K562 (cell line): ENCODE measurements around the gene COX10. TPM values are rescaled to one million over a fixed set of nuclear protein-coding genes. Genes with fewer than 3 reads are reported as not detected.

Source experiments
- ATAC-seq: fragments of 200-7000 bp; cut with Tn5 transposase; 3 replicates; pipeline ENCODE4 v1.9.1; 2020; ENCODE audit warnings: moderate library complexity
- BruUV-seq: library from RNA; stranded (reverse); fragments of 400-500 nt; replicated peaks from 2 replicates; lab custom pipeline; 2021; lab: Mats Ljungman, UMichigan
- CTCF ChIA-PET: fragments of 300-600 bp; formaldehyde crosslinking; extraction: SDS; loops from one replicate; lab custom pipeline; 2021; ENCODE audit warnings: low intra/inter-chr PET ratio; lab: Yijun Ruan, JAX
- POLR2A ChIA-PET: fragments of 300-600, 350-650 bp; sonication (Branson Sonifier 250); formaldehyde crosslinking; extraction: SDS; loops from one replicate; lab custom pipeline; 2021; ENCODE audit warnings: antibody characterized with exemption, inconsistent platforms; lab: Yijun Ruan, JAX
- DNase-seq, 4 experiments: peaks; one replicate each; pipeline versions ENCODE4 v3.0.0 to v3.0.0-alpha.2; 2011 to 2018; ENCODE audit warnings: low spot score in 3 of 4, mixed read lengths in 3 of 4; ENCODE audit errors: extremely low read depth in 1 of 4
- FAIRE-seq: peaks from 2 replicates; lab custom pipeline; 2011; peaks lifted over from hg19 to GRCh38; lab: Jason Lieb, UNC
- H2AFZ ChIP-seq: 2 replicates; pipeline ENCODE4 v1.6.0; 2011; ENCODE audit warnings: low read depth, low read length, control low read depth, inconsistent platforms
- H3K27ac ChIP-seq: fragments of 200-600 bp; 3 replicates; pipeline ENCODE4 v1.8.0; 2011; ENCODE audit warnings: low read depth, mild to moderate bottlenecking, control low read depth, inconsistent platforms, low read length, moderate library complexity, mixed read lengths; ENCODE audit errors: extremely low read depth
- H3K27me3 ChIP-seq, 2 experiments: fragments of 300-600 bp in 1 of 2; 2 replicates in 1 of 2; 3 replicates in 1 of 2; pipeline versions ENCODE4 v1.6.0 to v1.8.0; 2011; ENCODE audit warnings: inconsistent platforms in 2 of 2, low read length in 2 of 2, mild to moderate bottlenecking in 1 of 2, mixed read lengths in 1 of 2, moderate library complexity in 1 of 2; ENCODE audit not compliant: control insufficient read depth in 2 of 2, insufficient read depth in 2 of 2
- H3K36me3 ChIP-seq: fragments of 300-600 bp; 3 replicates; pipeline ENCODE4 v1.8.0; 2011; ENCODE audit warnings: mild to moderate bottlenecking, low read length, inconsistent platforms; ENCODE audit not compliant: control insufficient read depth, insufficient read depth
- H3K4me1 ChIP-seq, 2 experiments: fragments of 200-600 bp in 1 of 2; replicated peaks in 1 of 2; 2 replicates in 1 of 2; 3 replicates in 1 of 2; pipeline versions ENCODE4 v1.5.1 to v1.8.0; 2011; ENCODE audit warnings: inconsistent platforms in 2 of 2, low read length in 2 of 2, mild to moderate bottlenecking in 1 of 2, mixed read lengths in 1 of 2, moderate library complexity in 1 of 2; ENCODE audit not compliant: control insufficient read depth in 2 of 2, insufficient read depth in 2 of 2
- H3K4me2 ChIP-seq: 2 replicates; pipeline ENCODE4 v1.6.1; 2011; ENCODE audit warnings: low read length, control low read depth, inconsistent platforms, mixed read lengths; ENCODE audit not compliant: insufficient read depth
- H3K4me3 ChIP-seq: fragments of 200-600 bp; sonication (generic), shearing (Covaris generic); 2 replicates; pipeline ENCODE4 v1.5.1; 2016; ENCODE audit warnings: control low read depth, inconsistent platforms
- H3K79me2 ChIP-seq: fragments of 200-600 bp; 3 replicates; pipeline ENCODE4 v1.8.0; 2011; ENCODE audit warnings: low read length, inconsistent platforms; ENCODE audit not compliant: control insufficient read depth, insufficient read depth
- H3K9ac ChIP-seq, 2 experiments: 2 replicates each; pipeline versions ENCODE4 v1.6.0 to v1.6.1; 2011; ENCODE audit warnings: low read depth in 2 of 2, low read length in 2 of 2, control low read depth in 1 of 2, inconsistent platforms in 1 of 2, mild to moderate bottlenecking in 1 of 2, mixed read lengths in 1 of 2; ENCODE audit not compliant: insufficient read depth in 1 of 2
- H3K9me1 ChIP-seq: one replicate; pipeline ENCODE4 v1.6.0; 2011; ENCODE audit warnings: inconsistent platforms, mild to moderate bottlenecking, low read length, moderate library complexity; ENCODE audit not compliant: control insufficient read depth, insufficient read depth
- H3K9me3 ChIP-seq: replicated peaks from 2 replicates; pipeline ENCODE4 v1.5.1; 2011; ENCODE audit warnings: low read depth, low read length, inconsistent platforms; ENCODE audit not compliant: control insufficient read depth, insufficient read depth
- H4K20me1 ChIP-seq: replicated peaks from 2 replicates; pipeline ENCODE4 v1.6.1; 2011; ENCODE audit warnings: low read length, inconsistent platforms, mixed read lengths; ENCODE audit not compliant: control insufficient read depth, insufficient read depth
- CHD2 ChIP-seq: IDR thresholded peaks from 2 replicates; pipeline ENCODE4 v1.6.1; 2011; ENCODE audit warnings: low read depth, low read length
- ERF ChIP-seq: fragments of 450-650 bp; formaldehyde crosslinking; IDR thresholded peaks from 2 replicates; pipeline ENCODE4 v1.4.0; 2020; ENCODE audit warnings: mild to moderate bottlenecking, mixed read lengths
- KDM4B ChIP-seq, 2 experiments: fragments of 450-650 bp in 1 of 2; sonication (generic) in 1 of 2; IDR thresholded peaks; 2 replicates each; pipeline ENCODE4 v1.6.1; 2016 to 2017; ENCODE audit warnings: borderline replicate concordance in 2 of 2, antibody characterized with exemption in 1 of 2, low read depth in 1 of 2, mild to moderate bottlenecking in 1 of 2
- MXI1 ChIP-seq: IDR thresholded peaks from 2 replicates; pipeline ENCODE4 v1.6.1; 2011; ENCODE audit warnings: low read depth, mild to moderate bottlenecking, improper control_type of control experiment, low read length
- PHF8 ChIP-seq: fragments of 200-600 bp; sonication (generic); IDR thresholded peaks from 2 replicates; pipeline ENCODE4 v1.6.1; 2012; ENCODE audit warnings: mixed run types, mild to moderate bottlenecking, inconsistent platforms, low read length, moderate library complexity, borderline replicate concordance
- PPARD ChIP-seq: fragments of 250-450 bp; sonication (Bioruptor Pico); IDR thresholded peaks from 2 replicates; pipeline ENCODE4 v1.8.0; 2022; ENCODE audit warnings: inconsistent platforms, mild to moderate bottlenecking, moderate library complexity
- RFX1 ChIP-seq: fragments of 450-650 bp; IDR thresholded peaks from 2 replicates; pipeline ENCODE4 v1.6.1; 2016; ENCODE audit warnings: mild to moderate bottlenecking, moderate library complexity
- RFX5 ChIP-seq: IDR thresholded peaks from 2 replicates; pipeline ENCODE4 v1.6.1; 2011; ENCODE audit warnings: low read depth, mild to moderate bottlenecking, improper control_type of control experiment, low read length
- SRSF3 ChIP-seq: fragments of 200-400 bp; formaldehyde crosslinking; IDR thresholded peaks from 2 replicates; pipeline ENCODE4 v1.6.1; 2016; ENCODE audit warnings: mild to moderate bottlenecking, low read length, moderate library complexity; ENCODE audit not compliant: insufficient read depth
- THRAP3 ChIP-seq: fragments of 450-650 bp; IDR thresholded peaks from 2 replicates; pipeline ENCODE4 v1.6.1; 2016; ENCODE audit warnings: mild to moderate bottlenecking, inconsistent platforms, borderline replicate concordance
- TRIM24 ChIP-seq, 2 experiments: fragments of 450-650 bp; IDR thresholded peaks; 2 replicates each; pipeline ENCODE4 v1.6.1; 2016
- ZNF175 ChIP-seq: fragments of 200-800 bp; sonication (Bioruptor generic); IDR thresholded peaks from 2 replicates; pipeline ENCODE4 v1.6.1; 2016; ENCODE audit warnings: low read depth, mild to moderate bottlenecking, missing genetic modification characterization, missing compliant biosample characterization
- ZNF717 ChIP-seq: fragments of 250-450 bp; sonication (Bioruptor Pico); IDR thresholded peaks from 2 replicates; pipeline ENCODE4 v1.5.0; 2021
- WGBS: fragments of 100-300 bp; shearing (Covaris generic); methylation state at CpG from one replicate; pipeline ENCODE4 v1.1.6; 2016; ENCODE audit warnings: low coverage, mixed read lengths; ENCODE audit not compliant: insufficient coverage; ENCODE audit errors: missing lambda C conversion rate; 5-methylcytosine and 5-hydroxymethylcytosine counted together
- in situ Hi-C: fragments of 300-500 bp; cut with MboI; formaldehyde crosslinking; loops from 4 replicates; pipeline ENCODE4 v1.15.0; 2018; ENCODE audit warnings: inconsistent platforms, mixed read lengths
- intact Hi-C: fragments of 100-400 bp; cut with micrococcal nuclease; formaldehyde crosslinking; loops from 2 replicates; pipeline ENCODE4 v1.14.2; 2022
- polyA plus RNA-seq, 8 experiments: library from polyadenylated mRNA; depleted of rRNA in 4 of 8; stranded (reverse) in 5 of 8; unstranded in 3 of 8; fragments of >200 nt; fragmentation: Nextera tagmentation in 2 of 8; fragmentation: Illumina TruSeq in 1 of 8; extraction: Ambion mirVana in 2 of 8; extraction: Trizol in 1 of 8; gene quantifications; 2 replicates each; pipeline versions ENCODE4 v1.2.1 to v1.2.3, GENCODE V29; 2011 to 2014; ENCODE audit warnings: inconsistent platforms in 1 of 8, missing spikeins in 1 of 8
- total RNA-seq, 7 experiments: library from RNA; depleted of rRNA in 6 of 7; stranded (reverse); fragments of >200 nt in 6 of 7; fragmentation: Illumina TruSeq in 2 of 7; extraction: Trizol in 2 of 7; gene quantifications; 2 replicates each; pipeline versions ENCODE4 v1.2.1 to v1.2.3, GENCODE V29; 2011 to 2021; ENCODE audit warnings: low replicate concordance in 1 of 7
- TF ChIP-seq, protein P1 (sequence below): sonication (generic); IDR thresholded peaks from 2 replicates; pipeline ENCODE4 v1.6.1; 2016
- TF ChIP-seq, protein P2 (sequence below): IDR thresholded peaks from 3 replicates; pipeline ENCODE4 v1.6.1; 2011; ENCODE audit warnings: borderline replicate concordance, mild to moderate bottlenecking; ENCODE audit not compliant: insufficient read length, insufficient read depth
- TF ChIP-seq, protein P3 (sequence below): sonication (generic); formaldehyde crosslinking; IDR thresholded peaks from 2 replicates; pipeline ENCODE4 v1.8.0; 2022; ENCODE audit warnings: mild to moderate bottlenecking, low read depth, missing genetic modification reagents
- TF ChIP-seq, protein P4 (sequence below): fragments of 450-650 bp; IDR thresholded peaks from 2 replicates; pipeline ENCODE4 v1.6.1; 2016; ENCODE audit warnings: low read depth, mild to moderate bottlenecking, moderate library complexity

The COX10 gene
- total and polyA plus RNA-seq, 9 of the 15 experiments (the other 6 are each of a cell fraction or from before 2014, with no cell fraction given), result 10.3 to 26.4 (median 17.8) TPM

DNA sequence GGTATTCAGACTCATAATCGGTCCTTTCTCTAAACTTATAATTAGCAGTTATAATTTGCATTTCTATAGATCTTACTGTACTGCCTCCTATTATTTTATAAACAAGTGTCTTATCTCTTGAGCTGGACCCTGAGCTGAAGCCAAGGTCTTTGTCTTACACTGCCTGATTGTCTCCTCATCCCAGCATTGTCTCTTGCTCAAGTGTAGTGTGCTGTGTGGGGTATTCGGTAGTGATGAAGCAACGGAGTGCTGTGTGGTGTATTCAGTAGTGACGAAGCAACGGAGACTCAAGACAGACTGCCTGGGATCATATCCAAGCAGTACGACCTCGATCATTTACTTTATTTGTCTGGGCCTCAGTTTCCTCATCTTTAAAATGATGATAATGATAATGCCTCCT, 69.3 kb downstream of the COX10 start:
- intact Hi-C loops, result no loop called here
- CTCF ChIA-PET, result no interaction called here
- no peak for FAIRE-seq

More for the DNA sequence above, 69.3 kb downstream of the COX10 start:
- H3K9ac ChIP-seq, result no peak overlapping the region
- no peaks in the 10 kb centered on the region for H3K36me3 ChIP-seq
- H3K9me3 ChIP-seq, result no peaks in the 10 kb centered on the region
- no peak overlapping the region for H2AFZ ChIP-seq
- ATAC-seq, result no peak
- WGBS, result 91% methylated on average over 7 of the region's 7 CpGs
- peaks cover 3% of the 10 kb centered on the region; the same call in 2 of the 3 replicates for H3K79me2 ChIP-seq
- no peaks in the 10 kb centered on the region for H3K27me3 ChIP-seq
- H3K9me1 ChIP-seq, result no peaks in the 10 kb centered on the region
- BruUV-seq, result no TSS peak
- no peak overlapping the region for H3K4me3 ChIP-seq
- no peaks in the 10 kb centered on the region for H4K20me1 ChIP-seq
- H3K4me2 ChIP-seq, result no peak overlapping the region
- TF ChIP-seq ZNF175 (CRISPR knock-in tag) (no peak), TRIM24 (IDR thresholded peaks at IDR 0.05) (no peak), MXI1 (no peak), PPARD (CRISPR knock-in tag) (no peak), RFX5 (no peak), ZNF717 (CRISPR knock-in tag) (no peak), PHF8 (no peak), CHD2 (no peak), KDM4B (IDR thresholded peaks at IDR 0.05; ENCODE audit: borderline replicate concordance in 2 of 2, low read depth in 1 of 2) (no peak), SRSF3 (no peak), ERF (CRISPR knock-in tag) (no peak), RFX1 (no peak), THRAP3 (no peak)
- TF ChIP-seq, protein P1, sequence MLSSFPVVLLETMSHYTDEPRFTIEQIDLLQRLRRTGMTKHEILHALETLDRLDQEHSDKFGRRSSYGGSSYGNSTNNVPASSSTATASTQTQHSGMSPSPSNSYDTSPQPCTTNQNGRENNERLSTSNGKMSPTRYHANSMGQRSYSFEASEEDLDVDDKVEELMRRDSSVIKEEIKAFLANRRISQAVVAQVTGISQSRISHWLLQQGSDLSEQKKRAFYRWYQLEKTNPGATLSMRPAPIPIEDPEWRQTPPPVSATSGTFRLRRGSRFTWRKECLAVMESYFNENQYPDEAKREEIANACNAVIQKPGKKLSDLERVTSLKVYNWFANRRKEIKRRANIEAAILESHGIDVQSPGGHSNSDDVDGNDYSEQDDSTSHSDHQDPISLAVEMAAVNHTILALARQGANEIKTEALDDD, result no peak
- TF ChIP-seq, protein P2, sequence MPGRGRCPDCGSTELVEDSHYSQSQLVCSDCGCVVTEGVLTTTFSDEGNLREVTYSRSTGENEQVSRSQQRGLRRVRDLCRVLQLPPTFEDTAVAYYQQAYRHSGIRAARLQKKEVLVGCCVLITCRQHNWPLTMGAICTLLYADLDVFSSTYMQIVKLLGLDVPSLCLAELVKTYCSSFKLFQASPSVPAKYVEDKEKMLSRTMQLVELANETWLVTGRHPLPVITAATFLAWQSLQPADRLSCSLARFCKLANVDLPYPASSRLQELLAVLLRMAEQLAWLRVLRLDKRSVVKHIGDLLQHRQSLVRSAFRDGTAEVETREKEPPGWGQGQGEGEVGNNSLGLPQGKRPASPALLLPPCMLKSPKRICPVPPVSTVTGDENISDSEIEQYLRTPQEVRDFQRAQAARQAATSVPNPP, result no peak
- TF ChIP-seq, protein P3, sequence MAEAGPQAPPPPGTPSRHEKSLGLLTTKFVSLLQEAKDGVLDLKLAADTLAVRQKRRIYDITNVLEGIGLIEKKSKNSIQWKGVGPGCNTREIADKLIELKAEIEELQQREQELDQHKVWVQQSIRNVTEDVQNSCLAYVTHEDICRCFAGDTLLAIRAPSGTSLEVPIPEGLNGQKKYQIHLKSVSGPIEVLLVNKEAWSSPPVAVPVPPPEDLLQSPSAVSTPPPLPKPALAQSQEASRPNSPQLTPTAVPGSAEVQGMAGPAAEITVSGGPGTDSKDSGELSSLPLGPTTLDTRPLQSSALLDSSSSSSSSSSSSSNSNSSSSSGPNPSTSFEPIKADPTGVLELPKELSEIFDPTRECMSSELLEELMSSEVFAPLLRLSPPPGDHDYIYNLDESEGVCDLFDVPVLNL, result no peak
- TF ChIP-seq, protein P4, sequence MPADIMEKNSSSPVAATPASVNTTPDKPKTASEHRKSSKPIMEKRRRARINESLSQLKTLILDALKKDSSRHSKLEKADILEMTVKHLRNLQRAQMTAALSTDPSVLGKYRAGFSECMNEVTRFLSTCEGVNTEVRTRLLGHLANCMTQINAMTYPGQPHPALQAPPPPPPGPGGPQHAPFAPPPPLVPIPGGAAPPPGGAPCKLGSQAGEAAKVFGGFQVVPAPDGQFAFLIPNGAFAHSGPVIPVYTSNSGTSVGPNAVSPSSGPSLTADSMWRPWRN, result no peak
- POLR2A ChIA-PET, result no interaction called here
- H3K27ac ChIP-seq, result no peak overlapping the region
- DNase-seq, result no peak
- in situ Hi-C loops, result no loop called here
- no peaks in the 10 kb centered on the region for H3K4me1 ChIP-seq
